Iris pigment epithelial cell (primary cell): Measurements from ENCODE around the gene CRACR2B.

Source experiments
- DNase-seq: peaks from one replicate; pipeline ENCODE4 v3.0.0-alpha.2; 2011; ENCODE audit warnings: low read depth

CRACR2B gene

DNA sequence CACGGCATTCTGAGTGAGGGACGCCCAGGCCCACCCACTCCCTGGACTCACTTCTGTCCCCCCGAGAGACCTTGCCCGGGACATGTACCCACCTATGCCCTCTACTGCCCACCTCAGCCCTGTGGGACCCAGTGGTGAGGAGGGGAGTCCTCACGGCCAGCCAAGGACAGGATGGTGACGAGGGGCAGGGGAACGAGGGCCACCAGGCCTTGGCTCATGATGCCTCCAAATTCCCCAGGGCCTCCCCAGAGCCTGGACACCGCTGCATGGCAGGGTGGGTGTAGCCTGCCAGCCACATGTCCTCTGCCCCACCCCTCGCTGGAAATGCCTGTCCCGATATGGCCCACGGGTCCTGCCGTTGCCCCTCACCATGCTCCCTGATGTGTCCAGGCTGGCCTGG, 41.1 kb downstream of the CRACR2B start:
- no peak for DNase-seq

DNA sequence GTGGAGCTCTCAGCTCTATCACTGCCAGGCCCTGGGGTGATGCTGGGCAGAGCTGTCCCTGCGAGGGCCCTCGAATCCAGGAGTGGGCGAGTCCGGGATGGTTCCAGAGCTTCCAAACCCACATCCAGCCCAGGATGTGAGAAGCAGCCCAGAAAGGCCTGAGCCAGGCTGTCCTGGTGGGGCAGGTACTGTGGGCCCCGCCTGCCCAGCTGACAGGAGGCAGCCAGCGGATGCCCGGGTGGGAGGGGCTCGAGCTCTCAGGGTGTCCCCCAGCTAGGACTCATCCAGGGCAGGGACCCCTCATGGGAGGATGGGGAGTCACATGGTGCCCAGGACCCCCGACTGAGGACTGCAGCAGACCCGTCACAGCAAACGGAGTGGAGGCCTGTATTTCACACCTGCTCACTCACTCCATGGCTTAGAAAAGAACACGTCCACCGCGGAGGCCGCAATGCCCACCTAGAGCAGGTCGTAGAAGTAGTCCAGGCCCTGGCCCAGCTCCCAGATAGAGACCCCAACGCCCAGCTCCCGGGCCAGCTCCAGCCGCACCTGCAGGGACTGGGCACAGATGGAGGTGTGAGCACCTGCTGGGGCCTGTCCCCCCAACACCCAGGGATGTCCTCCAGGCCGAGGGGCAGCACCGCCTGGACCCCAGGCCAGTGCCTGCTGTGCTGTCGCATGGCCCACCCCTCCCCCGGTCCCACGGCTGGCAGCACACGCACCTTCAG, 41.8 kb downstream of the CRACR2B start:
- no peak for DNase-seq

DNA sequence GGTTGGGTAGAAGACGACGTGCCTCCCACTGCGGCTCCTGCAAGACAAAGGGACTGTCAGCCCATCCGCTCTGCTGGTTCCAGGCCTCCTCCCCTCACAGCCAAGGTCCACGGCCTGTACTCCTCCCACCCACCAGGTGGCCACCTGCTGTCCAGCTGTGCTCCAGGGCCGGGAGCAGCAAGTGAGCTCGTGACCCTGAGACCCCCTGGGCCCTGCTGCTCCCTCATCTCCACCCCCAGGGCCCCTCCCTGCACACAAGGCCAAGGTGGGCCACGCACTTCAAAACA, 42.4 kb downstream of the CRACR2B start:
- no peak for DNase-seq

DNA sequence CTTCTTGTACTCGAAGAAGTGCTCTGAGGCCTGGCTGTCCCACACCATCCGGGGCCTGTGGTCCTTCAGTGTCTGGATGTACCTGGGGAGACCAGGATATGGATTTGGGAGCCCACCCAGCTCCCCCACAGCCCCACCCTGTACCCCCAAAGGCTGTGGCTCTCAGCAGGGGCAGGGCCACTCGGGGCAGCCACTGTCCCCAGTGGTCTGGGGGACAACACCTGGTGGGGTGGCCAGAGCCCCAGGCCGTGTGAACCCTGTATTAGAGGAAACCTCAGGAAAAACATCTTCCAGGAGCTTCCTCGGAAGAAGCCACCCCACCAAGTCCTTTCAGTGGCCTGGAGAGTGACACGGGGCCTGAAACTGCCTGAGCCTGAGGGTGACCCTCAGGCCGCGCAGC, 42.7 kb downstream of the CRACR2B start:
- DNase-seq, result no peak

DNA sequence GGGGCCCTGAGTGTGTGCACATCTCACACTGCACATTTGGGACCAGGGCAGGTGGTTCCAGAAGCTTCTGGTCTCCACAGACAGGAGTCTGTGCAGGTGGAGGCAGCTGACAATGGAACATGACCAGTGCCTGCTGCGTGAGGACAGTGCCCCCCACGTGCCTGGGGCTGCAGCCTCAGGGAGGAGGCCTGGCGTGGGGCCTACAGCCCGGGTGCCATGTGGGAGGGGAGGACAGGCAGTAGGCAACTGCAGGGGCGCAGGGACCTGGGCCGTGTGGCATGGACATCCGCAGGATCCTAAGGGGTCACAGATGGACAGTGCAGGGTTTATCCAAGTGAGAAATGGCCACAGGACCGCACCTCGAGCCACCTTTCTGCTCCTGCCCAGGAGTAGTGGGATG, 43.8 kb downstream of the CRACR2B start:
- DNase-seq, result no peak

DNA sequence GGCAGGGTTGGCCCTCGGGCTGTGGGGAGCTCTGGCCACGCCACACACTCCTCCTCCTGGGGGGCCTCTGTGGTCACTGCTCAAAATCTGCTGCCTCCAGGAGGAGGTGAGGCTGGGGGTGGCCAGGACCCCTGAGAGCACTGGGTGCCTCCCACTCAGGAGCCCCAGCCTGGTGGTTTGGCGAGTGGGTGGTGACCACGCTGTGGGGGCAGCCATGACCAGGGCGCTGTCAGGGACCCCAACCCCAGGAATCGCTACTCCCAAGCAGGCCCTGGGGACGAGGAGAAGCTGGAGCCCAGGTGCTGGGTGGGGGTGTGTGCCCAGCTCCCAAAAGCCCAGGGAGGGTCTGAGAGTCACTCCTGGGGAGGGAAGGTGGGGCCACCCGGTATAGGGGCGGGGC, 45.1 kb downstream of the CRACR2B start:
- no peak for DNase-seq

DNA sequence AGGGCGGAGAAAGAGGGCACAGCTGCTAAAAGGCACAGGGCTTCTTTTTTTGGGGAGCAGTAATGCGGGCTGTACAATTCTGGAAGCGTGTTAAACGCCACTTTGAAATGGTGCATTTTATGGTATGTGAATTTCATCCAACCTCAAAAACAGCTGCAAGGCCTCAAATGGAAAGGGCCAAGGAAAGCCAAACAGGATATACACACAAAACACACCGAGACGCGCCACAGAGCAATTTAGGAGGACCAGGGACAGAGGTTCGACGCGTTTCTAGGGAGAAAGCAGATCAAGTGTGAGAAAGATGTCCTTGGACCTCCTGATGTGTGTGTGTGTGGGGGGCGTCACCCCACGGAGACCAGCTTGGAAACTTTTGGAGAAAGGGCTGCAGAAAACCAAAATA, 46.0 kb downstream of the CRACR2B start:
- no peak for DNase-seq

DNA sequence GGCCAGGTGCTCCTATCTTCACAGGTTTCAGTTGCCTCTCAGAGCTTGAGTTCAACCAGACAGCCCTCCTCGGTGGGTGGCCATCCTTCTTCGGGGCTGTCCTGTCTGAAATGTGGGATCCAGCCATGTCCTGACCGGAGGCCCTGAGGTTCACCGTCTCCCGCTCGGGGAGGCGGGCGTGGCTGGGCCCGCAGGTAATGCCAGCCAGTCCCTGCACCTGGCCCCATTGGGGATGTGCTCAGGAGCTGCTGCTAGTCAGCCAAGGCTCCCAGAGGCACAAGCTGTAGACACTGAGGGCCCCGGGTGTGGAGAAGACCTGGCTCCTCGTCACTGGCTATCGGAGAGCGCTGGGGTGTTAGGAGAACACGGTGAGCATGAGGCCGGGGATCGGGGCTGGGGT, 47.5 kb downstream of the CRACR2B start:
- no peak for DNase-seq

DNA sequence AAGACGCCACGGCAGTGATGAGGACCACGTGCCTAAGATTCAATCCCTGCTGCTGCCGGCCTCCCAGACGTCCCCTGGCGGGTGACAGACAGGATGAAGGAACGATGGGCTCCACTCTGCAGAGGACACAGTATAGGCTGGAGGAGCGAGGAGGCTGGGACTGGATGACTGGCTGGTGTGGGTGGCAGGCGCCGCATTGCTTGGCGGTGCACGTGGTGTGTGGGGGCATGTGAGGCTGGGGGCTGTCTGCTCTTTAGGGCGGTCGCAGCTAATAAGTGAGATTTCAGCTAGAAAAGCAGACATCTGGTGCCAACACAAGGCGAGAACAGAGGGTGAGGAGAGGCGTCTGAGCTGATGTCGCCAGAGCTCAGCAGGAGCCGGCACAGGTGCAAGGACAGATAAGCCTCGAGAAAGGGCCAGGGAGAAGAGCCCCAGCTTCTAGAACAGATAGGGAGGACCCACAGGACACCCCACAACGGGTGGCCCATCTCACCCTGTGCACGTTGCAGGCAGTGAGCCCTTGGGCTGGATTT, 48.1 kb downstream of the CRACR2B start:
- no peak for DNase-seq

DNA sequence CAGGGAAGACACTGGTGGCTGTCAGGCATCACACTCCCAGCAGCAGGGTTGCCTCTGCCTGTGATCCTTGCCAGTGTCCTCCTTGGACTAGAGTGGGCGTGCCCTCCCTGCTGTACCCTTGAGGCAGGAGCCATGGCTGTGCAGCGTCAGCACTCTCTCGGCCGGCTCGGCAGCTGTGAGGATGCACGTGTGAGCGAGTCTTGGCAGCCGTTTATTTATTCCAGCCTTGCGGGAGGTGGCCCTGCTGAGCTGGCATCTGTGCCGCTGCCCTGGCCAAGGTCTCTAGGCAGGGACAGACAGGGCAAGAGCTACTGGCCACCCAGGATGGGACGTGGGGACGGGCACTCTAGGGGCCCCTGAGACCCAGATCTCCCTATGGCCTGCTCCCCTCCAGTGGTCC, 48.8 kb downstream of the CRACR2B start:
- DNase-seq, result no peak

DNA sequence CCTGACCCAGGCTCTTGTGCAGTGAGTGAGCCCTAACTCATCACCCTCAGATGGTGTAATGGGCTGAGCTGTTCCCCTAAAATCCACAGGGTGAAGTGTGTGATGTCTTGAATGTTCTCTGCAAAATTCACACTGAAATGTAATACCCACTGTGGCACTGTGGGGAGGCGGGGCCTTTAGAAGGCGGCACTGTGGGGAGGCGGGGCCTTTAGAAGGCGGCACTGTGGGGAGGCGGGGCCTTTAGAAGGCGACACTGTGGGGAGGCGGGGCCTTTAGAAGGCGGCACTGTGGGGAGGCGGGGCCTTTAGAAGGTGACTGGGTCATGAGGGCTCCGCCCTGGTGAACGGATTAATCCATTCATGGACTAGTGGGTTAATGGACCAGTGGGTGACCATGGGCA, 49.8 kb downstream of the CRACR2B start:
- no peak for DNase-seq

DNA sequence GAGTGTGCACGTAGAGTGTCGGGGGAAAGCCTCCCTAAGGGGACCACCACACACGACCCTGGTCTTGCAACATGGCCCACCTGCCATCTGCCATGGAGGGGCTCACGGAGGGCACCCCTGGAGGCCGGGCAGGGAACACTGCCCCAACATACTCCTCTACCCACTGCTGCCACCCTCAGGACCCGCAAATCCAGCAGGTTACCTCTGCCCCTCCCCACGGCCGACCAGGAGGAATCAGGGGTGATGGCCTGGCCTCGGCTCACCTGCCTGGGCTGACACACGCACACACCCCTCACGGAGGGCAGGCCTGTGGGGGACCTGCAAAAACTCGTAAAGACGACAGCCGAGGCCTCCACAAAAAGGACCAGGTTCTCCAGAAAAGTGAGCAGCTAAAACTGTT, 52.7 kb downstream of the CRACR2B start:
- DNase-seq, result no peak
